Loucy (cell line): ENCODE data around the gene TMTC2.

Source experiments
- EZH2phosphoT487 ChIP-seq: fragments of 200-600 bp; IDR thresholded peaks from 2 replicates; pipeline ENCODE4 v1.6.1; 2018; ENCODE audit warnings: antibody characterized with exemption, mild to moderate bottlenecking, moderate library complexity, borderline replicate concordance
- TF ChIP-seq, protein P1 (sequence below): fragments of 200-600 bp; sonication (generic); conservative IDR thresholded peaks from 2 replicates; pipeline ENCODE4 v1.5.1; 2014; ENCODE audit warnings: mild to moderate bottlenecking, antibody characterized with exemption, low read length

DNA sequence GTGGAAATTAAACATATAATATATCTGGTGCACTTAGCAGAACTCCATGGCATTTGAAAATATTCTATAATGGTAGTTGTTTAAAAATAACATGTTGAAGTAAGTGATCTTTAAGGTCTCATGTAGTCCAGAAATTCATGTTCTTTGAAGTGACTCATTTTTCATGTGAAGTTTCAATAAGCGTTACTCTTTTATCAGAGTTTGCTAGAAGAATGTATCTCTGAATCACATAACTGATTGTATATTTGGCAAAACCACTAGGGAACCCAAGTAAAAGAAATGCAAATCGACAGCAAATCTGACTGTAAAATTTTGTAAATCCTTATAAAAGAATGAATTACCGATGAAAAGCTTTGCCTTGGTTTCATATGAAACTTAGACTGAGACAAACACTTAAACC, 463.3 kb downstream of the TMTC2 start:
- TF ChIP-seq EZH2phosphoT487 = no peak
- TF ChIP-seq, protein P1, sequence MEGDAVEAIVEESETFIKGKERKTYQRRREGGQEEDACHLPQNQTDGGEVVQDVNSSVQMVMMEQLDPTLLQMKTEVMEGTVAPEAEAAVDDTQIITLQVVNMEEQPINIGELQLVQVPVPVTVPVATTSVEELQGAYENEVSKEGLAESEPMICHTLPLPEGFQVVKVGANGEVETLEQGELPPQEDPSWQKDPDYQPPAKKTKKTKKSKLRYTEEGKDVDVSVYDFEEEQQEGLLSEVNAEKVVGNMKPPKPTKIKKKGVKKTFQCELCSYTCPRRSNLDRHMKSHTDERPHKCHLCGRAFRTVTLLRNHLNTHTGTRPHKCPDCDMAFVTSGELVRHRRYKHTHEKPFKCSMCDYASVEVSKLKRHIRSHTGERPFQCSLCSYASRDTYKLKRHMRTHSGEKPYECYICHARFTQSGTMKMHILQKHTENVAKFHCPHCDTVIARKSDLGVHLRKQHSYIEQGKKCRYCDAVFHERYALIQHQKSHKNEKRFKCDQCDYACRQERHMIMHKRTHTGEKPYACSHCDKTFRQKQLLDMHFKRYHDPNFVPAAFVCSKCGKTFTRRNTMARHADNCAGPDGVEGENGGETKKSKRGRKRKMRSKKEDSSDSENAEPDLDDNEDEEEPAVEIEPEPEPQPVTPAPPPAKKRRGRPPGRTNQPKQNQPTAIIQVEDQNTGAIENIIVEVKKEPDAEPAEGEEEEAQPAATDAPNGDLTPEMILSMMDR = no peak
